Lung (tissue), 12 donors: ENCODE measurements around the gene CAP1. TPM values are rescaled to one million over a fixed set of nuclear protein-coding genes. Genes with fewer than 3 reads are reported as not detected.

ENCODE experiments used
- ATAC-seq: fragments of 200-7000 bp; cut with Tn5 transposase; one replicate; pipeline ENCODE4 v1.9.1; 2020; ENCODE audit warnings: moderate number of reproducible peaks; ENCODE audit not compliant: insufficient read depth, low FRiP score
- DNase-seq, 3 donors: peaks; one replicate each; pipeline ENCODE4 v3.0.0-alpha.2; 2013 to 2017
- H3K27ac ChIP-seq, 2 donors: one replicate each; pipeline ENCODE4 v1.5.1; 2013; ENCODE audit warnings: mild to moderate bottlenecking in 2 of 2, moderate library complexity in 2 of 2, control low read depth in 1 of 2, inconsistent platforms in 1 of 2, low read depth in 1 of 2, low read length in 1 of 2
- H3K27me3 ChIP-seq, 3 donors: one replicate each; pipeline ENCODE4 v1.5.1; 2013; ENCODE audit warnings: low read length in 2 of 3; ENCODE audit not compliant: control insufficient read depth in 3 of 3, insufficient read depth in 3 of 3
- H3K36me3 ChIP-seq, 4 donors: one replicate each; pipeline ENCODE4 v1.5.1; 2013; ENCODE audit warnings: low read length in 4 of 4, mild to moderate bottlenecking in 1 of 4, moderate library complexity in 1 of 4; ENCODE audit not compliant: control insufficient read depth in 4 of 4, insufficient read depth in 4 of 4
- H3K4me1 ChIP-seq, 5 donors: one replicate each; pipeline ENCODE4 v1.5.1; 2013; ENCODE audit warnings: low read length in 5 of 5, mild to moderate bottlenecking in 2 of 5, moderate library complexity in 1 of 5; ENCODE audit not compliant: control insufficient read depth in 5 of 5, insufficient read depth in 5 of 5
- H3K4me3 ChIP-seq: one replicate; pipeline ENCODE4 v1.5.1; 2013; ENCODE audit warnings: mild to moderate bottlenecking, control low read depth, moderate library complexity
- H3K9ac ChIP-seq, 2 donors: one replicate each; pipeline ENCODE4 v1.5.1; 2013; ENCODE audit warnings: low read length in 2 of 2, control low read depth in 1 of 2; ENCODE audit not compliant: insufficient read depth in 1 of 2
- H3K9me3 ChIP-seq, 4 donors: one replicate each; pipeline ENCODE4 v1.5.1; 2013; ENCODE audit warnings: low read length in 3 of 4, mild to moderate bottlenecking in 1 of 4, moderate library complexity in 1 of 4; ENCODE audit not compliant: control insufficient read depth in 4 of 4, insufficient read depth in 3 of 4
- WGBS, 2 donors: extraction: QIAGEN DNeasy Blood & Tissue Kit; methylation state at CpG; one replicate each; pipeline ENCODE4 v1.1.7; 2013; 5-methylcytosine and 5-hydroxymethylcytosine counted together
- polyA plus RNA-seq, 2 donors: library from polyadenylated mRNA; stranded (reverse); fragments of 200-250 nt; gene quantifications; one replicate each; pipeline ENCODE4 v1.2.1, GENCODE V29; 2013
- total RNA-seq, 2 donors: library from RNA; depleted of rRNA in 1 of 2; stranded (reverse); fragments of >200 nt in 1 of 2; gene quantifications; one replicate each; pipeline ENCODE4 v1.2.1, GENCODE V29; 2014 to 2021
- TF ChIP-seq, protein P1 (sequence below): IDR thresholded peaks from 2 replicates; pipeline ENCODE4 v1.5.1; 2012; ENCODE audit warnings: mild to moderate bottlenecking; ENCODE audit errors: control extremely low read depth, extremely low read depth
- donor health status: control.
- donor health status: control.
- donor health status: Bipolar disorder and iron deficiency.
- donor health status: healthy.
- donor health status: DM: yes; HTN: yes; CAD: no.

Gene CAP1
- total and polyA plus RNA-seq, 4 donors = 109 to 454 (median 285) TPM

DNA sequence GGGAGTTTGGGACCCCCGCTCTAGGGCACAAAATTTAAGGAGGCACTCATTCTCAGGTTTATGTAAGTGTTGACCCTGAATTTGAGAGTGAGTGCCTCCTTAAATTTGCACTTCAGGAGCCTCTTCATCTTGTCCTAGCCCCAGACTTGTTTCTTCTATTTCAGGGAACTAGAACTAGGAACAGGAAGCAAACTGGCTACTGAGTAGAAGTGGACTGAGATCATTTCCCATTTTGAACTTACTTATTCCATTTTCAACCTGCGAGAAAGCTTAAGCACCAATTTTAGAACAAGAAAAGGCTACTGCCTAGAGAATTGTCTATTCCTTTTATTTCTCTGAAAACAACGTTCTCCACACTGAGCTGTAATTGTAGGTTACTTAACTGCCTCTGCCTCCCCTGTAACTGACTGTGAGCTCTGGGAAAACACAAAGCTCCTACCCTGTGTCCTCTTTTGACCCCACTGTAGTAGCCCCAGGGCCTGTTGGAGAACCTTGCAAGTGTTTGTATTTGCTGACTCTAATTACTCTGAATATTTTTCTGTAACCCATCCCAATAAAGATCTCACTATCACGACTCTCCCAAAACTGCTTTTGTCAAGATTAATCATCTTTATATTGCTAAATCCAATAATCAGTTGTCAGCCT lies 54.1 kb downstream of the CAP1 start:
- Histone ChIP-seq H3K27ac (peak overlapping the region in 1 of 2 donors; percentile 73), H3K4me3 (no peak overlapping the region), H3K9me3 (no peaks in the 10 kb centered on the region), H3K27me3 (no peaks in the 10 kb centered on the region), H3K4me1 (peaks cover 0 to 8% (median 0%) of the 10 kb centered on the region in 5 donors), H3K36me3 (peaks cover 8 to 18% (median 11%) of the 10 kb centered on the region in 4 donors), H3K9ac (no peak overlapping the region)
- TF ChIP-seq, protein P1, sequence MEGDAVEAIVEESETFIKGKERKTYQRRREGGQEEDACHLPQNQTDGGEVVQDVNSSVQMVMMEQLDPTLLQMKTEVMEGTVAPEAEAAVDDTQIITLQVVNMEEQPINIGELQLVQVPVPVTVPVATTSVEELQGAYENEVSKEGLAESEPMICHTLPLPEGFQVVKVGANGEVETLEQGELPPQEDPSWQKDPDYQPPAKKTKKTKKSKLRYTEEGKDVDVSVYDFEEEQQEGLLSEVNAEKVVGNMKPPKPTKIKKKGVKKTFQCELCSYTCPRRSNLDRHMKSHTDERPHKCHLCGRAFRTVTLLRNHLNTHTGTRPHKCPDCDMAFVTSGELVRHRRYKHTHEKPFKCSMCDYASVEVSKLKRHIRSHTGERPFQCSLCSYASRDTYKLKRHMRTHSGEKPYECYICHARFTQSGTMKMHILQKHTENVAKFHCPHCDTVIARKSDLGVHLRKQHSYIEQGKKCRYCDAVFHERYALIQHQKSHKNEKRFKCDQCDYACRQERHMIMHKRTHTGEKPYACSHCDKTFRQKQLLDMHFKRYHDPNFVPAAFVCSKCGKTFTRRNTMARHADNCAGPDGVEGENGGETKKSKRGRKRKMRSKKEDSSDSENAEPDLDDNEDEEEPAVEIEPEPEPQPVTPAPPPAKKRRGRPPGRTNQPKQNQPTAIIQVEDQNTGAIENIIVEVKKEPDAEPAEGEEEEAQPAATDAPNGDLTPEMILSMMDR = no peak
- ATAC-seq = no peak
- DNase-seq = no peak
- WGBS, 2 donors = 55 to 63% methylated on average over 4 of the region's 4 CpGs

DNA sequence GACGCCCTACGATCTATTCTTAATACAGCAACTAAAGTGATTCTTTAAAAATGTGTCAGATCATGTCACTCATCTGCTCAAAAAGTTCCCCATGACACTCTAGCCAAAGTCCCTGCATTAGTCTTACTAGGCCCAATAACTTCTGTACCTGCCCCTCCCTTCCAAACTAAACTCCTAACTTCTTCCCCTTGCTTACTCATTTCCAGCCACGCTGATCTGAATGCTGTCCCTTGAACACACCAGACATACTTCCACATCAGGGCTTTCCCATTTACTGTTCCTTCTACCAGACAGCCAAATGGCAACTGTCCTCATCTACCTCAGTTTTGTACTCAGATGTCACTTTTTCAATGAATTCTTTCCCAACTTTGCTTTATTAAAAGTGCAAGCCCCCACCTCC lies 55.3 kb downstream of the CAP1 start:
- H3K27ac ChIP-seq = no peak overlapping the region
- H3K9ac ChIP-seq = no peak overlapping the region
- DNase-seq (no peak), ATAC-seq (no peak)
- peaks cover 0 to 8% (median 0%) of the 10 kb centered on the region in 5 donors for H3K4me1 ChIP-seq
- H3K9me3 ChIP-seq = no peaks in the 10 kb centered on the region
- no peak overlapping the region for H3K4me3 ChIP-seq
- WGBS, 2 donors = 82 to 84% methylated on average over 3 of the region's 3 CpGs
- H3K36me3 ChIP-seq = peaks cover 0 to 11% (median 7%) of the 10 kb centered on the region in 4 donors
- TF ChIP-seq, protein P1 = no peak
- H3K27me3 ChIP-seq = no peaks in the 10 kb centered on the region

DNA sequence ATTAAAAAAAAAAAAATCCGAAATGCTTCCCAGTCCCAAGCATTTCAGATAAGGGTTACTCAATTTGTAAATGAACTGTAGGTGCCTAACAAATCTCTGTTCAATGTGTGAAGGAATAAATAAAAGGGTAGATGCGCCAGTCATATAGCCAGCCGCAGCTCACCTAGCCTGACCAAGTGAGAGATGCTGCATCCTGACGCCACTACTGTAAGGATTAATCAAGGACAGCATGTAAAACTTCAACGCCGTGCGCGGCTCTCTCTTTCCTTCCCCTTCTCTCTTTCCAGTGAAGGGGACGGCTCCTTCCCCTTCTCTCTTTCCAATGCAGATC lies 56.1 kb downstream of the CAP1 start:
- DNase-seq (no peak), ATAC-seq (peak; percentile 14)
- Histone ChIP-seq H3K36me3 (peaks cover 0 to 6% (median 3%) of the 10 kb centered on the region in 4 donors), H3K27ac (peak overlapping the region in 1 of 2 donors; percentile 63), H3K27me3 (no peaks in the 10 kb centered on the region), H3K9ac (peak overlapping the region; percentile 52 to 67), H3K9me3 (no peaks in the 10 kb centered on the region), H3K4me1 (peaks cover 0 to 8% (median 0%) of the 10 kb centered on the region in 5 donors), H3K4me3 (peak overlapping the region; percentile 50)
- WGBS, 2 donors = 10 to 12% methylated on average over 9 of the region's 9 CpGs
- TF ChIP-seq, protein P1 = no peak
